Adipocyte (in vitro differentiated cells): ENCODE measurements around the gene MT1H.
A peak's percentile ranks its signal among the peaks of the same experiment; 100 is the strongest.
"Not testable (repeated sequence)": the region's sequence is repeated elsewhere in the genome, so short reads cannot be mapped to it uniquely, and the experiment has no call there.

ENCODE experiments used
- DNase-seq: peaks from one replicate; pipeline ENCODE4 v3.0.0-alpha.2; 2015; ENCODE audit warnings: low read depth
- H3K27me3 ChIP-seq: replicated peaks from 2 replicates; pipeline ENCODE4 v1.7.0; 2013; ENCODE audit warnings: mild to moderate bottlenecking, low read length, moderate library complexity; ENCODE audit not compliant: control insufficient read depth, insufficient read depth
- H3K36me3 ChIP-seq: 2 replicates; pipeline ENCODE4 v1.7.0; 2013; ENCODE audit warnings: low read length, mild to moderate bottlenecking, moderate library complexity; ENCODE audit not compliant: control insufficient read depth, insufficient read depth, severe bottlenecking
- H3K4me1 ChIP-seq: 2 replicates; pipeline ENCODE4 v1.7.0; 2013; ENCODE audit warnings: mild to moderate bottlenecking, low read length, moderate library complexity; ENCODE audit not compliant: control insufficient read depth, insufficient read depth
- H3K4me3 ChIP-seq: 2 replicates; pipeline ENCODE4 v1.7.0; 2013; ENCODE audit warnings: mild to moderate bottlenecking, low read length, moderate library complexity
- H3K9ac ChIP-seq: 2 replicates; pipeline ENCODE4 v1.7.0; 2013; ENCODE audit warnings: mild to moderate bottlenecking, low read length, moderate library complexity
- H3K9me3 ChIP-seq: 2 replicates; pipeline ENCODE4 v1.7.0; 2013; ENCODE audit warnings: mild to moderate bottlenecking, low read length, moderate library complexity; ENCODE audit not compliant: control insufficient read depth

The MT1H gene

DNA sequence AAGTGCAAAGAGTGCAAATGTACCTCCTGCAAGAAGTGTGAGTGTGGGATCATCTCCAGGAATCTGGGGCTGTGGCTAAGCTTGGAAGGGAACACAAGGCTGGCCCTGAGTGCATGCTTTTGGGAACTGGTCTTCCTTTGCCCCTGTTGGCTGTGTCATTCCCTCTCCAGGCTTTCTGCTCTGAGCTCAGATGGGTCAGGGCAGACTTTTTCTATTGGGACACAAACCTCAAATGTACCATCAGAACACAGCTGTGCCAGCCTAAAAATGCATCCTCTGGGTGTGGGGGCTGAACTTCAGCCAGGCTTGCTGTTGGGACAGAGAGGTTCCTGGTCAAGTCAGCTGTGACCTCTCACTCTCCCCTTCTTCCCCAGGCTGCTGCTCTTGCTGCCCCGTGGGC is 17.0 kb upstream of the MT1H start:
- H3K4me3 ChIP-seq, result no peak overlapping the region
- peaks cover 16% of the 10 kb centered on the region for H3K27me3 ChIP-seq
- H3K36me3 ChIP-seq, result no peaks in the 10 kb centered on the region
- H3K4me1 ChIP-seq, result peaks cover 18% of the 10 kb centered on the region
- H3K9ac ChIP-seq, result no peak overlapping the region
- no peaks in the 10 kb centered on the region for H3K9me3 ChIP-seq
- no peak for DNase-seq

DNA sequence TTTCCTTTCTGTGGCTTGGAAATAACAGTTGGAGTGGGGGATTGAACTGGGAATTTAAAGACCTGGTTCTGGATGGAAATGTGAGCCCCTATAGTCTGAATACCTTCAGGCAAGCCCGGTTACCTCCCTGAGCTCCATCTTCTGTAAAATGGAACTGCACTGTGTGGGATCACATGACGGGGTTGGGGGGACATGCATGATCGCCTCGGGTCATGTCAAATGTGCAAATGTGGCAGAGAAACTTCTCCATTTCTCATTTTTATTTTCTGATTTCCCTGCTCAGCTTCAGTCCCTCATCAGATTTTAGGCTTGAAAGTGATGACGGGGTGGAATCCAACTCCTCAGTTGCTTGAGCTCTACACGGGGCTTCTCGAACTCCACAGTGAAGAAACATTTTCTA is 16.4 kb upstream of the MT1H start:
- H3K27me3 ChIP-seq, result peaks cover 15% of the 10 kb centered on the region

DNA sequence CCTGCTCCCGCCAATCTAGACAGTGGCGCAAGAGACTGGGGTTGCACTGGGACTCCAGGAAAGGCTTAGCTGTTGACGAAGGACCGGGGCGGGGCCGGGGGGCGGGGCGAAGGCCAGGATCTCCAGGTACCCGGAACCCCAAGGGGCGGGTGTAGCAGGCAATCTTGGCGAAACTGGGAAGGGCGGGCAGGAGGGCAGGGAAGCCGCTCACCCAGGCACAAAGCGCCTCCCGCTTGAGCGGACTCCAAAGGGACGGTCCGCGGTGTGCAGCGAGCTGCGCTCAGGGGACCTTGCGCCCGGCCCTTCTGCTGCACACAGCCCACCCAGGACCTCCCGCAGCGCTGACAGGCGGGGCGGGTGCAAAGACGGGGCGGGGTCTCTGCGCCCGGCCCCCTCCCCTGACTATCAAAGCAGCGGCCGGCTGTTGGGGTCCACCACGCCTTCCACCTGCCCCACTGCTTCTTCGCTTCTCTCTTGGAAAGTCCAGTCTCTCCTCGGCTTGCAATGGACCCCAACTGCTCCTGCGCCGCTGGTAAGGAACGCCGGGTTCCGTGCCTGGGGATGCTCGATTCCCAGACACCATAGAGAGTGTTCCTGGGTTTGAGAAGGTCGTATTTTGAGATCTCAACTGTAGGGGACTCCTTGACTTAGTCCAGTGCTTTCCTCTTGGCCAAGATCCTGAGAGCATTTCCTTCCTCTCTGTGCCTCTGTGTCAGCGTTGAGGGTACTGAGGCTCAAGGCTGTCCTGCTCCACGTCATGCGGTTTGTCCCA is 11.9 kb upstream of the MT1H start, which contains the start of gene MT1F:
Gene MT1F (plus strand): TSS at position 405 of the 772 bp plus-strand sequence. CDS start 100 bp downstream, at position 505.
- H3K9ac ChIP-seq, result peak within 1 kb of the TSS; percentile 17
- DNase-seq, result peak; percentile 32
- peaks cover 38% of the 10 kb centered on the region for H3K27me3 ChIP-seq
- no peaks in the 10 kb centered on the region for H3K9me3 ChIP-seq
- H3K4me1 ChIP-seq, result peaks cover 16% of the 10 kb centered on the region
- no peaks in the 10 kb centered on the region for H3K36me3 ChIP-seq
- peak within 1 kb of the TSS; percentile 70 for H3K4me3 ChIP-seq

More for the DNA sequence above, 16.4 kb upstream of the MT1H start:
- Histone ChIP-seq H3K4me3 (no peak overlapping the region), H3K36me3 (no peaks in the 10 kb centered on the region), H3K9ac (no peak overlapping the region), H3K4me1 (peaks cover 23% of the 10 kb centered on the region), H3K9me3 (no peaks in the 10 kb centered on the region)
- no peak for DNase-seq

DNA sequence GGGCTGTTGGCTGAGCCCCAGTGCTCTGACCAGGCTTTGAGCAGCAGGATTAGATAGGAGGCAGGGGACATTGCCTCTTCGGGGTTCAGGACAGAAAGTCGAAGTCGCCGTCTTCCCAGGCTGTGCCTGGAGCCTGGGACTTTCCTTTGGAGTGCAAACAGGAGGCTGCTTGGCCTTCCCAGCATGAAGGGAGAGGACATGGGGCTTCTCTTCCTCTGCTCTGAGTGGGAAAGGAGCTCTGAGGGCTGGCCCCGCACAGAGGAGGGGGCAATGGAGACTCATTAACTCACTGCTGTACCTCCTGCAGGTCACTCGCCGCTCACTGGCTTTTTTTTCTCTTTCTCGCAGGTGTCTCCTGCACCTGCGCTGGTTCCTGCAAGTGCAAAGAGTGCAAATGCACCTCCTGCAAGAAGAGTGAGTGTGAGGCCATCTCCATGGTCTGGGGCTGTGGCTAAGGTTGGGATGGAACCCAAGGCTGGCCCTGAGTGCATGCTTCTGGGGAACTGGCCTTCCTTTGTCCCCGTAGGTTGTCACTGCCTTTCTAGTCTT is 11.2 kb upstream of the MT1H start:
- DNase-seq, result no peak
- H3K36me3 ChIP-seq, result no peaks in the 10 kb centered on the region
- H3K27me3 ChIP-seq, result peaks cover 43% of the 10 kb centered on the region
- H3K9me3 ChIP-seq, result no peaks in the 10 kb centered on the region
- no peak overlapping the region for H3K9ac ChIP-seq
- peak overlapping the region; percentile 70 for H3K4me3 ChIP-seq
- peaks cover 11% of the 10 kb centered on the region for H3K4me1 ChIP-seq

DNA sequence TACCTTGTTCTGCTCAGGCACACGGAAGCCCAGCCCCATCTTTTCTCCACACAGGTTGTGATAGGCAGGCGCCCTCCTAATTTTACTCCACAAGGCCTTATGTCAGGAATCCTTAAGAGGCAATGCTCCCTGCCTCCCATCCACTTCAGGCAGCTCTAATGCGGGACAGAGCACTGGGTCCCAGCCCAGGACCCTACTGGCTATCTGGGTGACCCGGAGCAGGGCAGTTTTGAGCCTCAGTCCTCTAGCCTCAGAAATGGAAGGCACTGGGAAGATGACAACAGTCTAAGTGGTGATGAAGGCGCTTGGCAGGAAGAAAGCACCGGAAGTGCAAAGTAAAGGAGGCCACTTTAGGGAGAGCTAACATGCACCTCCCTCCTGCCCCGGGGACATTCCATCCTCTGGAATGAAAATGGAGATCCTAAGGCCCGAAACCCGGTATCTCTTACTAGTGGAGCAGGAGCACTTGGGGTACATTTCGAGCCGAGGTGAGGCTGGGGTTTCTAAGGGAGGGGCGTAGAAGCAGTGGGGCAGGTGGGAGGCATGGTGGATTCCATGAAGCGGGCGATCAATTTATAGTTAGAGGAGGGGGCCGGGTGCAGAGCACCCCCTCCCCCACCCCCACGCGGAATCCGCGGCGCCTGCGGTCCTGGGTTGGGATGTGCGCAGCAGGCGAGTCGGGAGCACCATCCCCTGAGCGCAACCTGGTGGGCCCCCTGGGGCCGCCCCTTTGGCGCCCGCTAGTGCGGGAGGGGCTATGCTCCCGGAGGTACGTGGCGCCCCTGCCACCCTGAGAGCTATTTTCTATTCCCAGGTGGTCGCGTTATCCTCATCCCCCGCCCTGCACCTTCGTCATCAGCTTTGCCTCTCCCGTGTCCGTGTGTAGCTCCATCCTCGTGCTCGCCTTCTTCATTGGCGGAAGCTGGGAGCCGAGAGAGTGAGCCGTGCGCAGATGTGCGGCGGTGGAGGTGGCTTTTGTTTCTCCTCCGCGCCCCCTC is 7.0 kb upstream of the MT1H start:
- DNase-seq, result no peak
- H3K9ac ChIP-seq, result no peak overlapping the region
- H3K4me3 ChIP-seq, result no peak overlapping the region
- peaks cover 56% of the 10 kb centered on the region for H3K27me3 ChIP-seq
- H3K4me1 ChIP-seq, result peaks cover 7% of the 10 kb centered on the region
- no peaks in the 10 kb centered on the region for H3K9me3 ChIP-seq
- H3K36me3 ChIP-seq, result no peaks in the 10 kb centered on the region

DNA sequence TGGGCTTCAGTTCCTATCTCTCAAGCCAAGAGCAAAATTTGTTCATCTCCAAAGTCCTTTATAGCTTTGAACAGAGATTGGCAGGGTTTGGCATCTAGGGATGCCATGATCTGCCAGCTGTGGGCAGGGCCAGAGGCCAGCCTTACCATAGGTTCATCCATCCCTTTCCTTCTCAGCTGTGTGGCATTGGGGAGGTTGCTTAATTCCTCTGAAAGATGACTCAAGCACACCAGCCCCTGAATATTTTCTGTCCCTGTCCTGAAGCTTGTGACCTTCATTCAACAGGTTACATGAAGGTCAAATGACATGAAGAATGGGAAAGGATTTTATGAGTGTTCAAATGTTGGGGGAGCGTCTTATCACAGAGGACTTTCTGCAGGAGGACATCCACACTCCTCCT is 5.1 kb upstream of the MT1H start:
- DNase-seq, result no peak
- no peaks in the 10 kb centered on the region for H3K9me3 ChIP-seq
- H3K4me1 ChIP-seq, result peaks cover 7% of the 10 kb centered on the region
- H3K36me3 ChIP-seq, result no peaks in the 10 kb centered on the region
- no peak overlapping the region for H3K9ac ChIP-seq
- H3K4me3 ChIP-seq, result no peak overlapping the region
- H3K27me3 ChIP-seq, result peaks cover 60% of the 10 kb centered on the region

DNA sequence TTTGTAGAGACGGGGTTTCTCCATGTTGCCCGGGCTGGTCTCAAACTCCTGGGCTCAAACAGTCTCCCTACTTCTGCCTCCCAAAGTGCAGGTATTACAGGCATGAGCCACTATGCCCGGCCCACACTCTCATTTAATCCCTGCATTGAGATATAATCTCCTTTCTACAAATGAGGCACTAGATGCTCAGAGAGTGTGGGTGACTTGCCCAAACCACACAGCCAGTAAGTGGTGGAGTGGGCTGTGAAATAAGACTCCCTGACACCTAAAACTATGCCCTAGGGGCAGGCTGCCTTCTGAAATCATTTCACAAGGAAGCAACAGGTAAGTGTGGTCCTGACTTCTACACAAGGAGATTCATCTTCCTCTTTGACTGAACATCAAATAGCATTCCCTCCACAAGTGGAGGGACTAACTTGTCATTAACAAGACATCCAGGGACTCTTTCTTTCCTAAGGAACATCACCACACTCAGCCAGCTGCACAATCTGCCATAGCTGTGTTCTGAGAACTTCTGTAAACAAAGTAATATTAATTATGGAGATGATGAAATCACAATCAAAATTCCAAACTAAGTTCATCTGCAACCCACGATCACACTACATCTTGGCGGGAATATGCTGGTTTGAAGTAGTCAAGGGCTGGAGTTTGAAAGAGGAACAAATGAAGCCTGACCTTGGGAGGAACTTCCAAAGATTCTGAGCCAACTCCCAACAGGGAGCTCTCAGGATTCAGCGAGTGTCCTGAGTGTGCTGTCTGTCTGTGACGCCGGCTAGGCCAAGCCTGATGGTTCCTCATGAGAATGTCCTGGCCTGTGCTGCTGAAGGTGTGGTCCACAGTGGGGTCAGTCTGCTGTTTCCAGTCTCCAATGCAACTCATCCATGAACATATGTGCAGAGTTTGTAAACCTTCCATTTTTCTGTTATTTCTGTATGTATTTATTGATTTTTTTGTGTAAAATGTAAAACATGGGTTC is 4.0 kb upstream of the MT1H start:
- DNase-seq, H3K9ac ChIP-seq, H3K4me3 ChIP-seq, H3K9me3 ChIP-seq, H3K36me3 ChIP-seq, H3K4me1 ChIP-seq: not testable (repeated sequence)
- peaks cover 64% of the 10 kb centered on the region for H3K27me3 ChIP-seq

DNA sequence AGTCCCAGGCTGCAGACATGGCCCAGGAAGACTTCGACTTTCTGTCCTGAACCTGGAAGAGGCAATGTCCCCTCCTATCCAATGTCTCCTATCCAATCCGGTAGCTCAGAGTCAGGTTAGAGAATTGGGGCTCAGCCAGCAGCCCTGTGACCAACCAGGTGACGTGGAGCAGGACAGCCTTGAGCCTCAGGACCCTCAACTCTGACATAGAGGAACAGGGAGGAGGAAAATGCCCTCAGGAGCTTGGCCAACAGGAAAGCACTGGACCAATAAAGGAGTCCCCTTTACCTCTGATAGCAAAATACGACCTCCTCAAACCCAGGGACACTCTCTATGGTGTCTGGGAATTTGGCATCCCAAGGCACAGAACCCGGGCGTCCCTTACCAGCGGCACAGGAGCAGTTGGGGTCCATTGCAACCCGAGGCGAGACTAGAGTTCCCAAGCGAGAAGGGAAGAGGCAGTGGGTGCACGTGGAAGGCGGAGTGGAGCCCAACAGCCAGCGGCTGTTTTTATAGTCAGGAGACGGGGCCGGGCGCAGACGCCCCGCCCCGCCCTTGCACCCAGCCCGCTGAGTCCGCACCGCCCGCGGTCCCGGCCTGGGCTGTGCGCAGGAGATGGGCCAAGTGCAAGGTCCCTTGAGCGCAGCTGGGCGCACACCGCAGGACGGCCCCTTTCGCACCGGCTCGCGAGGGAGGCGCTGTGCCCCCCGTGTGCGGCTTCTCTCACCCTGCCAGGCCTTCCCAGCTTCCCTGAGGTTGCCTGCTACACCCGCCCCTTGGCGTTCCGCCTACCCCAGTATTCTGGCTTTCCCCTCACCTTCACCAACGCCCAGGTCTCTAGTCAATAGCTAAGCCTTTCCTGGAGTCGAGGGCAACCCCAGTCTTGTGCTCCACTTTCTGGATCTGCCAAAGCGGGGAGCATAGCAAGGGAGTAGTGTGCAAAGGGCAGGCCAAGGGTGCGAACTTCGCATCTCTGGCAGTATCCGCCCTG is 1.7 kb upstream of the MT1H start, which contains the start of gene MT1G:
Gene MT1G (minus strand): TSS at position 485 of the 991 bp plus-strand sequence. CDS start 72 bp downstream, at position 413.
- H3K36me3 ChIP-seq, result no peaks in the 10 kb centered on the region
- no peaks in the 10 kb centered on the region for H3K9me3 ChIP-seq
- H3K9ac ChIP-seq, result no peak within 1 kb of the TSS
- peak within 1 kb of the TSS; percentile 46 for H3K4me3 ChIP-seq
- peak; percentile 16 for DNase-seq
- peaks cover 42% of the 10 kb centered on the region for H3K27me3 ChIP-seq
- H3K4me1 ChIP-seq, result peaks cover 7% of the 10 kb centered on the region

DNA sequence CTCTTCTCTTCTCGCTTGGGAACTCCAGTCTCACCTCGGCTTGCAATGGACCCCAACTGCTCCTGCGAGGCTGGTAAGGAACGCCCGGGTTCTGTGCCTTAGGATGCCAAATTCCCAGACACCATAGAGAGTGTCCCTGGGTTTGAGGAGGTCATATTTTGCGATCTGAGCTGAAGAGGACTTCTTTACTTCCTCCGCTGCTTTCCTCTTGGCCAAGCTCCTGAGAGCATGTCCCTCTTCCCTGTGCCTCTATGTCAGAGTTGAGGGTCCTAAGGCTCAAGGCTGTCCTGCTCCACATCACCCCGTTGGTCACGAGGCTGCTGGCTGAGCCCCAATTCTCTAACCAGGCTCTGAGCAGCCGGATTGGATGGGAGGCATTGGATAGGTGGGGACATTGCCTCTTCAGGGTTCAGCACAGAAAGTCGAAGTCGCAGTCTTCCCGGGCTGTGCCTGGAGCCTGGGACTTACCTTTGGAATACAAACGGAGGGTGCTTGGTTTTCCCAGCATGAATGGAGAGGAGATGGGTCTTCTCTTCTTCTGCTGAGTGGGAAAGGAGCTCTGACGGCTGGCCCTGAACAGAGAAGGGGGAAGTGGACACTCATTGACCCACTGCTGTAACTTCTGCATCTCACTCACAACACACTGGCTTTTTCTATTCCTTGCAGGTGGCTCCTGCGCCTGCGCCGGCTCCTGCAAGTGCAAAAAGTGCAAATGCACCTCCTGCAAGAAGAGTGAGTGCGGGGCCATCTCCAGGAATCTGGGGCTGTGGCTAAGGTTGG is 416 bp downstream of the MT1H start:
- H3K36me3 ChIP-seq, result no peaks in the 10 kb centered on the region
- no peaks in the 10 kb centered on the region for H3K9me3 ChIP-seq
- H3K4me1 ChIP-seq, result peaks cover 7% of the 10 kb centered on the region
- DNase-seq, result no peak
- H3K27me3 ChIP-seq, result peaks cover 35% of the 10 kb centered on the region
- H3K9ac ChIP-seq, result no peak overlapping the region
- no peak overlapping the region for H3K4me3 ChIP-seq
